ENCODE measurements around the gene RARB.

RARB gene

GRCh38 chr3:25460751-25461150, 32.7 kb downstream of the RARB start:
- no peak for DNase-seq (ENCODE audit: low read depth, low spot score)
- H3K4me3 ChIP-seq (ENCODE audit: insufficient read length, low read depth) = no peak overlapping the region
- H3K9ac ChIP-seq (ENCODE audit: insufficient read length, low read depth) = no peak overlapping the region
- H3K4me1 ChIP-seq (ENCODE audit: insufficient read depth, insufficient read length) = no peaks in the 10 kb centered on the region
- no peak for TF ChIP-seq SUZ12 (IDR thresholded peaks at IDR 0.05; ENCODE audit: extremely low read depth, insufficient read depth, insufficient read length)
- TF ChIP-seq YY1 (IDR thresholded peaks at IDR 0.05; ENCODE audit: insufficient read depth, insufficient read length) = no peak
- TF ChIP-seq ZNF274 (IDR thresholded peaks at IDR 0.05; ENCODE audit: low read depth, low read length) = no peak
- H3K27me3 ChIP-seq (ENCODE audit: insufficient read depth, insufficient read length) = no peaks in the 10 kb centered on the region
- H3K36me3 ChIP-seq (ENCODE audit: insufficient read depth, insufficient read length, low read length) = no peaks in the 10 kb centered on the region
- no peaks in the 10 kb centered on the region for H3K9me3 ChIP-seq (ENCODE audit: insufficient read depth, low read length)

GRCh38 chr3:25461946-25462345, 33.9 kb downstream of the RARB start:
- no peaks in the 10 kb centered on the region for H3K27me3 ChIP-seq (ENCODE audit: insufficient read depth, insufficient read length)
- no peak for DNase-seq (ENCODE audit: low read depth, low spot score)
- no peak overlapping the region for H3K4me3 ChIP-seq (ENCODE audit: insufficient read length, low read depth)
- TF ChIP-seq ZNF274 (IDR thresholded peaks at IDR 0.05; ENCODE audit: low read depth, low read length) (no peak), YY1 (IDR thresholded peaks at IDR 0.05; ENCODE audit: insufficient read depth, insufficient read length) (no peak), SUZ12 (IDR thresholded peaks at IDR 0.05; ENCODE audit: extremely low read depth, insufficient read depth, insufficient read length) (no peak)
- H3K9ac ChIP-seq (ENCODE audit: insufficient read length, low read depth) = no peak overlapping the region
- no peaks in the 10 kb centered on the region for H3K9me3 ChIP-seq (ENCODE audit: insufficient read depth, low read length)
- no peaks in the 10 kb centered on the region for H3K4me1 ChIP-seq (ENCODE audit: insufficient read depth, insufficient read length)
- H3K36me3 ChIP-seq (ENCODE audit: insufficient read depth, insufficient read length, low read length) = no peaks in the 10 kb centered on the region

- Histone ChIP-seq H3K4me1 (ENCODE audit: insufficient read depth, insufficient read length) (no peaks in the 10 kb centered on the region), H3K9me3 (ENCODE audit: insufficient read depth, low read length) (no peaks in the 10 kb centered on the region), H3K4me3 (ENCODE audit: insufficient read length, low read depth) (no peak overlapping the region), H3K9ac (ENCODE audit: insufficient read length, low read depth) (no peak overlapping the region), H3K36me3 (ENCODE audit: insufficient read depth, insufficient read length, low read length) (no peaks in the 10 kb centered on the region), H3K27me3 (ENCODE audit: insufficient read depth, insufficient read length) (no peaks in the 10 kb centered on the region)
- no peak for DNase-seq (ENCODE audit: low read depth, low spot score)
- TF ChIP-seq ZNF274 (IDR thresholded peaks at IDR 0.05; ENCODE audit: low read depth, low read length) (no peak), SUZ12 (IDR thresholded peaks at IDR 0.05; ENCODE audit: extremely low read depth, insufficient read depth, insufficient read length) (no peak), YY1 (IDR thresholded peaks at IDR 0.05; ENCODE audit: insufficient read depth, insufficient read length) (no peak)
Measured at GRCh38 chr3:25462495-25462894, 34.4 kb downstream of the RARB start.

- no peak overlapping the region for H3K4me3 ChIP-seq (ENCODE audit: insufficient read length, low read depth)
- no peak for DNase-seq (ENCODE audit: low read depth, low spot score)
- no peaks in the 10 kb centered on the region for H3K36me3 ChIP-seq (ENCODE audit: insufficient read depth, insufficient read length, low read length)
- no peaks in the 10 kb centered on the region for H3K4me1 ChIP-seq (ENCODE audit: insufficient read depth, insufficient read length)
- H3K9me3 ChIP-seq (ENCODE audit: insufficient read depth, low read length) = no peaks in the 10 kb centered on the region
- no peak overlapping the region for H3K9ac ChIP-seq (ENCODE audit: insufficient read length, low read depth)
- no peaks in the 10 kb centered on the region for H3K27me3 ChIP-seq (ENCODE audit: insufficient read depth, insufficient read length)
- TF ChIP-seq YY1 (IDR thresholded peaks at IDR 0.05; ENCODE audit: insufficient read depth, insufficient read length) = no peak
- no peak for TF ChIP-seq ZNF274 (IDR thresholded peaks at IDR 0.05; ENCODE audit: low read depth, low read length)
- TF ChIP-seq SUZ12 (IDR thresholded peaks at IDR 0.05; ENCODE audit: extremely low read depth, insufficient read depth, insufficient read length) = no peak
Measured at GRCh38 chr3:25463836-25464418, 35.9 kb downstream of the RARB start.

GRCh38 chr3:25465266-25465860, 37.3 kb downstream of the RARB start:
- Histone ChIP-seq H3K4me1 (ENCODE audit: insufficient read depth, insufficient read length) (no peaks in the 10 kb centered on the region), H3K9ac (ENCODE audit: insufficient read length, low read depth) (no peak overlapping the region), H3K27me3 (ENCODE audit: insufficient read depth, insufficient read length) (no peaks in the 10 kb centered on the region), H3K36me3 (ENCODE audit: insufficient read depth, insufficient read length, low read length) (no peaks in the 10 kb centered on the region), H3K4me3 (ENCODE audit: insufficient read length, low read depth) (no peak overlapping the region), H3K9me3 (ENCODE audit: insufficient read depth, low read length) (no peaks in the 10 kb centered on the region)
- no peak for DNase-seq (ENCODE audit: low read depth, low spot score)
- TF ChIP-seq ZNF274 (IDR thresholded peaks at IDR 0.05; ENCODE audit: low read depth, low read length) (no peak), SUZ12 (IDR thresholded peaks at IDR 0.05; ENCODE audit: extremely low read depth, insufficient read depth, insufficient read length) (no peak), YY1 (IDR thresholded peaks at IDR 0.05; ENCODE audit: insufficient read depth, insufficient read length) (no peak)

- Histone ChIP-seq H3K9me3 (ENCODE audit: insufficient read depth, low read length) (no peaks in the 10 kb centered on the region), H3K4me3 (ENCODE audit: insufficient read length, low read depth) (no peak overlapping the region), H3K9ac (ENCODE audit: insufficient read length, low read depth) (no peak overlapping the region), H3K4me1 (ENCODE audit: insufficient read depth, insufficient read length) (no peaks in the 10 kb centered on the region), H3K36me3 (ENCODE audit: insufficient read depth, insufficient read length, low read length) (no peaks in the 10 kb centered on the region), H3K27me3 (ENCODE audit: insufficient read depth, insufficient read length) (no peaks in the 10 kb centered on the region)
- DNase-seq (ENCODE audit: low read depth, low spot score) = no peak
- TF ChIP-seq ZNF274 (IDR thresholded peaks at IDR 0.05; ENCODE audit: low read depth, low read length) (no peak), SUZ12 (IDR thresholded peaks at IDR 0.05; ENCODE audit: extremely low read depth, insufficient read depth, insufficient read length) (no peak), YY1 (IDR thresholded peaks at IDR 0.05; ENCODE audit: insufficient read depth, insufficient read length) (no peak)
Measured at GRCh38 chr3:25468866-25469319, 40.8 kb downstream of the RARB start.

GRCh38 chr3:25469558-25469957, 41.5 kb downstream of the RARB start:
- no peak for DNase-seq (ENCODE audit: low read depth, low spot score)
- H3K4me1 ChIP-seq (ENCODE audit: insufficient read depth, insufficient read length) = no peaks in the 10 kb centered on the region

More at GRCh38 chr3:25469558-25469957, 41.5 kb downstream of the RARB start:
- Histone ChIP-seq H3K9ac (ENCODE audit: insufficient read length, low read depth) (no peak overlapping the region), H3K9me3 (ENCODE audit: insufficient read depth, low read length) (no peaks in the 10 kb centered on the region), H3K4me3 (ENCODE audit: insufficient read length, low read depth) (no peak overlapping the region), H3K36me3 (ENCODE audit: insufficient read depth, insufficient read length, low read length) (no peaks in the 10 kb centered on the region), H3K27me3 (ENCODE audit: insufficient read depth, insufficient read length) (no peaks in the 10 kb centered on the region)
- TF ChIP-seq YY1 (IDR thresholded peaks at IDR 0.05; ENCODE audit: insufficient read depth, insufficient read length) (no peak), ZNF274 (IDR thresholded peaks at IDR 0.05; ENCODE audit: low read depth, low read length) (no peak), SUZ12 (IDR thresholded peaks at IDR 0.05; ENCODE audit: extremely low read depth, insufficient read depth, insufficient read length) (no peak)

Data from NT2/D1 (cell line).